ENCODE results near the gene TGIF1.

DNA sequence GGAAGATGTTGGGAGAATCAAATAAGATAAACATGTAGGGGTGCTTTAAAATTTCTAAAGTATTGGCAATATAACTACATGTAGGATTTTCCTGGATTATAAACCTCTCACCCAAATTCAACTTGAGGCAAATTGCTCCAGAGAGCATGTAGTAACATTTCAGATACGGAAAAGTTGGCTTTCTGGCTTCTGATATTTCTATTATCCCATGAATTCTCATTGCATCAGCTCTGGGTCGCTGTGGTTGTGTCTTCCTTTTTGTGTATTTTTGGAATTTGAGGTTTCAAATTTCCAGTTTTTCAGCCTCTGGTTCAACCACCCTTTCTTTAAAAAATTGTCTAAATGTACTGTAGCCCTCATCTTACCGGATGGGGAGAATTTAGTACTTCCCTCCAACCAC lies 32.3 kb downstream of the TGIF1 start:
- TF ChIP-seq CTCF (conservative IDR thresholded peaks at IDR 0.05) (no peak), ZFX (IDR thresholded peaks at IDR 0.05) (no peak)

Measured in C4-2B (cell line).